ENCODE measurements around the gene MAGED4B. TPM values are rescaled to one million over a fixed set of nuclear protein-coding genes. Genes with fewer than 3 reads are reported as not detected.

The MAGED4B gene, protein sequence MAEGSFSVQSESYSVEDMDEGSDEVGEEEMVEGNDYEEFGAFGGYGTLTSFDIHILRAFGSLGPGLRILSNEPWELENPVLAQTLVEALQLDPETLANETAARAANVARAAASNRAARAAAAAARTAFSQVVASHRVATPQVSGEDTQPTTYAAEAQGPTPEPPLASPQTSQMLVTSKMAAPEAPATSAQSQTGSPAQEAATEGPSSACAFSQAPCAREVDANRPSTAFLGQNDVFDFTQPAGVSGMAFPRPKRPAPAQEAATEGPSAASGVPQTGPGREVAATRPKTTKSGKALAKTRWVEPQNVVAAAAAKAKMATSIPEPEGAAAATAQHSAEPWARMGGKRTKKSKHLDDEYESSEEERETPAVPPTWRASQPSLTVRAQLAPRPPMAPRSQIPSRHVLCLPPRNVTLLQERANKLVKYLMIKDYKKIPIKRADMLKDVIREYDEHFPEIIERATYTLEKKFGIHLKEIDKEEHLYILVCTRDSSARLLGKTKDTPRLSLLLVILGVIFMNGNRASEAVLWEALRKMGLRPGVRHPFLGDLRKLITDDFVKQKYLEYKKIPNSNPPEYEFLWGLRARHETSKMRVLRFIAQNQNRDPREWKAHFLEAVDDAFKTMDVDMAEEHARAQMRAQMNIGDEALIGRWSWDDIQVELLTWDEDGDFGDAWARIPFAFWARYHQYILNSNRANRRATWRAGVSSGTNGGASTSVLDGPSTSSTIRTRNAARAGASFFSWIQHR
- 7.4 to 18.5 TPM (median 12.2 TPM) in 5 replicates for total RNA-seq (2022; extraction: Qiagen RNA extraction; ENCODE audit: low read depth)

DNA sequence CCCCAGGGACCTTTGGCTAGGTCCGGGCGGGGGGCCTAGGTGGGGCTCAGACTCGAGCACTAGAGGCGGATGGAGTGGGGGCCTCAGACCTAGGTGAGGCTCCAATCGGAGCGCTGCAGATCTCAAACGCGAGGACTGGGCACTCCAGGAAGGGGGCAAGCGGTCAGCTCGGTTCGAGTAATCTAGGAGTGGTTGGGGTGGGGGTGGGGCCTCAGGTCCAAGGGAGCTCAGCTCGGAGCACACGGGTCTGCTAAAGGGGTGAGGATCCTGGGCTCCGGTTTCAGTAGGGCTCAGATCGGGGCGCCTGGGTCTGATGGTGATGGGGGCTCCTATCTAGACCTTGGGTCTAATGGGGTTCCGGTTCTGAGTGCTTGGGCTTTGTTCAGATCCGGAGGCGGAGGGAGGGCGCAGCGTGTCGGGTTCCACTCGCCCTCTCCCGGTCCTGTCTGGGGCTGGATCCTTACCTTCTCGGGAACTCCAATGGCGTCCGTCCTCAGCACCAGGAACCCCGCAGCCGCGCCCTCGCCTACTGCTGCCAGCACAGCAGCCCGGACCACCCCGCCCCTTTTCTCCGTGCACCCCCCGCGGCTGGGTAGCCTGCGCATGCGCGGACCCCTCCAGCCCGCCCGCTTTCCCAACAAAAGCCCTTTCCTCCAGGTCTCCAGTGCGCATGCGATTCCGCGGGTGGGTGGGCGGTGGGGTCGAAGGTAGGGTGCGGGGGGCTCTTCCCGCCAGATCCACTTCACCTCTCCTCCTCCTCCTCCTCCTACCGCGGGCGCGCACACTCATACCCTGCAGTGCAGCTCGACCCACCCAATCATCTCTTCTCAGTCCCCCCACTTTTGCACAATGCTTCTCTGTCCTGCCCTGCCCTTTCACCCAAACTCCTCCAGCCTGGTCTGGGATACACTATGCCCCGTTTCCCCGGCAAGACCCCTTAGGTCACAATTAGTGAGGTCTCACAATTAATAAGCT lies at the start of gene MAGED4B:
TSS of gene MAGED4B (minus strand) at position 518 of the 975 bp plus-strand sequence. CDS start 1,011 bp downstream, outside the sequence.

Other genes starting within 250 kb of the MAGED4B start
- gene MAGED1, start 175.6 kb downstream of the MAGED4B start, total RNA-seq (2022; extraction: Qiagen RNA extraction; ENCODE audit: low read depth) = 69.6 to 85.3 TPM (median 80.4 TPM) in 5 replicates
- 0.45 to 11.6 TPM (median 7.3 TPM) in 5 replicates for gene MAGED4, start 115.7 kb upstream of the MAGED4B start, total RNA-seq (2022; extraction: Qiagen RNA extraction; ENCODE audit: low read depth)